ENCODE data around the gene CCDC169.

GRCh38 chr13:36288794-36289391 is 8.7 kb downstream of the CCDC169 start:
- TF ChIP-seq CTCF (conservative IDR thresholded peaks at IDR 0.05; ENCODE audit: low read length) (no peak), EZH2phosphoT487 (IDR thresholded peaks at IDR 0.05; ENCODE audit: borderline replicate concordance) (no peak)

All from Loucy (cell line).